HG03039 (cell line): ENCODE measurements around the gene CYSLTR2.

Experiments used
- ATAC-seq: cut with Tn5 transposase; IDR thresholded peaks from one replicate; pipeline ENCODE4 v1.9.1; 2021; ENCODE audit warnings: mild to moderate bottlenecking, moderate library complexity; ENCODE audit not compliant: unreplicated experiment

Gene CYSLTR2

GRCh38 chr13:48733739-48734335, 80.1 kb downstream of the CYSLTR2 start:
- ATAC-seq = no peak

- no peak for ATAC-seq
Observed at GRCh38 chr13:48735571-48735970, 81.8 kb downstream of the CYSLTR2 start.

GRCh38 chr13:48737689-48738088, 84.0 kb downstream of the CYSLTR2 start:
- no peak for ATAC-seq

- ATAC-seq = no peak
Observed at GRCh38 chr13:48738311-48738710, 84.6 kb downstream of the CYSLTR2 start.

GRCh38 chr13:48739386-48739964, 85.7 kb downstream of the CYSLTR2 start:
- ATAC-seq = no peak

GRCh38 chr13:48741377-48741776, 87.6 kb downstream of the CYSLTR2 start:
- ATAC-seq = no peak

- no peak for ATAC-seq
Observed at GRCh38 chr13:48746821-48747220, 93.1 kb downstream of the CYSLTR2 start.

GRCh38 chr13:48748681-48749080, 95.0 kb downstream of the CYSLTR2 start:
- no peak for ATAC-seq

- no peak for ATAC-seq
Observed at GRCh38 chr13:48749144-48749543, 95.4 kb downstream of the CYSLTR2 start.

GRCh38 chr13:48749699-48750473, 96.2 kb downstream of the CYSLTR2 start:
- ATAC-seq = peak; percentile 95

GRCh38 chr13:48750588-48751383, 97.1 kb downstream of the CYSLTR2 start:
- no peak for ATAC-seq

GRCh38 chr13:48760626-48761025, 106.9 kb downstream of the CYSLTR2 start:
- no peak for ATAC-seq
